HG02763 (cell line): ENCODE results near the gene JPH4.

Experiments
- ATAC-seq: cut with Tn5 transposase; IDR thresholded peaks from one replicate; pipeline ENCODE4 v1.9.1; 2021; ENCODE audit warnings: mild to moderate bottlenecking, moderate library complexity; ENCODE audit not compliant: unreplicated experiment

JPH4 gene

GRCh38 chr14:23532658-23533057 is 45.9 kb downstream of the JPH4 start:
- ATAC-seq: no peak

- ATAC-seq: no peak
These were observed 47.2 kb downstream of the JPH4 start for GRCh38 chr14:23531391-23531790.

DNA sequence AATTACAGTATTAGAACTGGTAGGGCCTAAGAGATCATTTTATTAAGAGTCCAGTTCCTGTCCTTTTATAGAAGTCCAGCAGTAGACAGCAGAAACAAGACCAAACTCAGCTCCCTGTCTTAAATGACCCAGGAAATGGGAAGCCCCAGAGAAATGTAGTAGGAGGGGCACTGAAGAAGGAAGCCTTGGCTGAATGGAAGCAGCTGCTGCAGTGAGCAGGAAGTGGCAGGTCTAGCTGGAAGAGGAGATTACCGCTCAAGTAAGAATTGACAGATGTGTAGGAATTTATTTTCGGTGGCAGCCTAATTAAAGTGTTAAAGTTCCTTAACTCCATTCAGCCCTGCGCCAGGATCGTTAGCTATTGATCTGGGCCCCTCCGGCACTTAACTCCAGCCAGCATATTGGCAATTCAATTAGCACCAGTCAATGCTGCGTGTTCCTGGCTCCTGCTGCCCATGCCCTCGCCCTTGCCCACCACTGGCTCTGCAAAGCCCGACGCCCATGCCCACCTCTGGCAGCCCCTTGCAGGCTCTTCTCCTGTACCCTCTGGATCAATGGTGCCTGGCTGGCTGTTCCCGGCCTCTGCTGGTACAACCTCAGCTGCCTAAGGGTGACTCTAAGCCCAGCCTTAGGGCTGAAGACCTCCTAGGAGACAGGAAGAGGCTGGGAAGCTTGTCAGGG is 48.1 kb downstream of the JPH4 start:
- ATAC-seq: no peak

- ATAC-seq: no peak
These were observed 49.6 kb downstream of the JPH4 start for GRCh38 chr14:23529016-23529415.

GRCh38 chr14:23528555-23528954 is 50.0 kb downstream of the JPH4 start:
- no peak for ATAC-seq

DNA sequence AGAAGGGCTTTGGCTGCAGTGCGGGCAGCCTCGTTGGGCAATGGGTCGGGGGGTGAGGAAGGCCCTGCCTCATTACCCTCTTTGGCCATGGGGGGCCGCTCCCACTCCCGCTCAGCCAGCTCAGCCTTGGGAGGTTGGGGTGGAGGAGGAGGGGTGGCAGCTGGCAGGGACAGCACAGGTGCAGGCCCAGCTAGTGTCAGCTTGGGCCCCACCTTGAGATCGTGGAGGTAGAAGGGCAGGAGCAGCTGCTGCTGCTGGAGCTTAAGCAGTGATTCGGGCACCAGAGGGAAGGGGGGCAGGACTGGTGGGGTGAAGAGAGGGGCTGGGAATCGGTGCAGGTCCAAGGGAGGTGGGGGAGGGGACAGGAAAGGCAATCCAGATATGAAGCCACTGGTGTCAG is 53.0 kb downstream of the JPH4 start:
- ATAC-seq: no peak

DNA sequence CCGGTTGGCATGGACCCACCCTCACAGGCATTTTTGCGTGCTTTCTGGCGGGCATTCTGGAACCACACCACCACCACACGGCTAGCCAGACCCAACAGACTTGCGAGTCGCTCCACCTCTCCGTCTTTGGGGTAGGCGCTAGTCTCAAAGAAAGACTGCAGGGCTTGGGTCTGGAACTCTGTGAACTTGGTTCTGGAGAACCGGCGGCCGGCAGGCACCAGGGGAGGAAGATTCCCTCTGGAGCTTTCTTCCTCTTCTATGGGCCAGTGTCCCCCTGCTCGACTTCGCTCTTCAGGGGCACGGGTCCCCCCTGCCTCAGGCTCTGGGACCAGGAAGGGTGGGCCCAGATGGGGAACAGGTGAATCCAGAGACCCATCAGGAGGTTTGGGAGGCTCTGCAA is 53.6 kb downstream of the JPH4 start:
- ATAC-seq: no peak

- no peak for ATAC-seq
These were observed 55.2 kb downstream of the JPH4 start for GRCh38 chr14:23523229-23524016.

DNA sequence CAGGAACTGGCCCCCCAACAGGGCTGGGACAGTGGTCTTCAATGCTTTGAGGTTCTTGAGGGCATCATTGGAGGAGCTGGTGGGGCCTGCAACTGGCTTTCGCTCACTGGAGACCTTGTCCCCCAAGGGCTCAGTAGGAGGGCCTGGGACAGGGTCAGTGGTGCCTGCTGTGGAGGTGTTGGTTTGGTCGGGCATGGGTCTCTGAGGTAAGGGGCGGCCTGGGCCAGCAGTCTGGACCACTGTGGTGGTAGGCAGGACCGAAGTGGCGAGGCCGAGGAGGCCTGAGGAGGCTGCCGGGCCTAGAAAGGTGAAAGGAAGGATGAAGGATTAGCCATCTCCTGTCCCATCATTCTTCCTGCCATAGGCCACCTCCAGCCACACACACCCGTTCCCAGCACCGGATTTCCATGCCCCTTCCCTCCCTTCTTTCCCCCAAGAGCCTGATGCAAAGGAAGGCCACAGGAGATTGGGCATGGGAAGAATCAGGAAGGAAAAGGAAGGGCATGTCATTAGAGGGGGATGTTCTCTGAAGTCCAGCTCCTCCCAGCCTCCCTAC is 55.9 kb downstream of the JPH4 start:
- no peak for ATAC-seq

DNA sequence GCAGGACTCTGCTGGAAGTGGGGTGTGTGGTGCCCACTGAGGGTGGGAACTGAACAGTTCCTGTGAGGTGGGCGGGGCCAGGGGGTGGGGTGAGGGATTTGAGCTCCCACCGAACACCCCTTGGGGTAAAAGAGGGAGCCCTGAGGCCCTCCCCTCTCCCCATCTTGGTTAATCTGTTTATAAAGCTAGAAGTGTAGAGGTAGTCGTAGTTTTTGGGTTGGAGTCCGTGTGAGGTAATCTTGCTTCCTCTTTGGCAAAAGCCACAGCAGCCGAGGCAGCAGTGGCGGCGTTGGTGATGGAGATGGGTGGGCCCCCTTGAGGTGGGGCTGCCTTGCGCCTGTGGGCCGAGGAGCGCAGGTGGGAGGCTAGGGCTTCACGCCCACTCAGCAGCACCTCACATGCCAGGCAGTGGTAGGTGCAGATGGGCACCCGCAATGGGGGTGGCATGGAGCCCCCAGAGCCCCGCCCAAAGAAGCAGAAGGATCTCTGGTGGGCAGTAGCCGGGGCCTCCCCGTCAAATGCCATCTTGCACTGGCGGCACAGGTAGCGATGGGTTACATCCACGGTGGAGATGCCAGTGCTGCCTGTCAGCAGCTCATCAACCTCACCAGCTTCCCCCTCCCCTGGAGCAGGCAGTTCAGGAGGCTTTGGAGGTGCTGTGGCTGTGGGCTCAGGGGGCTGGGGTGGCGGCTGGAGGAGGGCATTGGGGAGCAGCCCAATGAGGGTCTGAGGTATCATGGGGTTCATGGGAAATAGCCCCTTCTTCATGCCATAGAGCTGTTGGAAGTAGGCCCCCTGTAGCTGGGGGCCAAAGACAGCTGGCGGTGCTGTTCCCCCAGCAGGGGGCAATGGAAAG is 56.6 kb downstream of the JPH4 start:
- ATAC-seq: no peak

DNA sequence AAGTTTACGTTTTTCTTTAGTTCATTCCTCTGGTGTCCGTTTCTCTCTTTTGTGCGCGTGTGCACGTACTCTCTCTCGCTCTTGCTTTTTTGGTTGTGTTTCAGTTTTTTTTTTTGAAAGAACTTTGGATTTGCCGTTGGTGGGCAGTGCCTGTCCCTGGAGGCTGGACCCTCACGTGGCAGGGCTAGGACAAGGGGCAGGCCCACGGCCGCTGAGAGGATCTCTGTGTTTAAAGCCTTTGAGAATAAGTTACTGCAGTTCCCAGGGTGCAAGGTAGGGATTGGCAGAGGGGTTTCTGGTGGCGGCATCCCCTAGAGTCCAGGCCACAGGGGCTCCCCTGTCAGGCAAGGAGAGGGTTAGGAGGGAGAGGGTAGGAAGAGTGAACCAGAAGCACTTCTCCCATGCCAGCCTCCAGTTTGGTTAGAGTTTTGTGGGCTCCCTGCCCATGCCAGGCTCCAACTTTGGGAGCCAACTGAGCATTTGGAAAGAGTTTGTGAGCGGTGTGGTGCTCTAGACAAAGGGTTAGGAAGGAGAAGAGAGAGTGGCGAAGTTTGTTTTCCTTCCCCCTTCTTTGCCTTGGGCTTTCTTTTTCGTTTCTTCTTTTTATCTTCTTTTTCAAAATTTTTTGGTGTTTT is 57.6 kb downstream of the JPH4 start:
- no peak for ATAC-seq

DNA sequence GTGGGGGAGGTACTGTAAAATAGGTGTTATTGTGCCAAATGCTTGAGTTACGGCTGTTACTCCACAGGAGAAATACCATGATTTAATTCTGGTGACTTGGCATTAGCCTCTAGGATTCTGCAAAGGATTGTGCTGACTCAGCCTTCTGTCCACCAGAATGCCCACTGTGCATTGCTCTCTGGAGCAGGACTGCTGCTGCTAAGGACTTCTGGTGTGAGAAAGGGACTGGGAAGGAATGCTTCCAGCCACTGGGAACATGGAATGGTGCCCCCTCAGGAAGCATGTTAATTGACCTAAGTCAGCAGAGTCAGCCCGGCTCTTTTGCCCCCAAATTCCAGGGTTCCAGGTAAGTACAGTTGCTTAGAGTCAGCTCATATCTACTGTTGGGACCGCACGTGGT is 59.9 kb downstream of the JPH4 start:
- no peak for ATAC-seq
